GM23338 (cell line): ENCODE data around the gene HCN1. TPM values are rescaled to one million over a fixed set of nuclear protein-coding genes. Genes with fewer than 3 reads are reported as not detected.

ENCODE experiments used
- ATAC-seq: fragments of 200-7000 bp; cut with Tn5 transposase; 3 replicates; pipeline ENCODE4 v1.9.1; 2020
- DNase-seq: peaks from one replicate; pipeline ENCODE4 v3.0.0-alpha.2; 2015; ENCODE audit warnings: low spot score
- H2AFZ ChIP-seq: fragments of 200-600 bp; sonication (generic); 2 replicates; pipeline ENCODE4 v1.8.0; 2016; ENCODE audit warnings: antibody characterized with exemption, mild to moderate bottlenecking, moderate library complexity
- H3F3A ChIP-seq: fragments of 200-600 bp; sonication (generic); replicated peaks from 2 replicates; pipeline ENCODE4 v1.8.0; 2017; ENCODE audit warnings: antibody characterized with exemption, mixed run types, low read depth
- H3K27ac ChIP-seq: fragments of 200-600 bp; sonication (generic); 2 replicates; pipeline ENCODE4 v1.6.1; 2016; ENCODE audit warnings: low read depth
- H3K27me3 ChIP-seq: fragments of 200-600 bp; sonication (generic); 2 replicates; pipeline ENCODE4 v1.8.0; 2016; ENCODE audit warnings: mild to moderate bottlenecking, mixed run types, moderate library complexity; ENCODE audit not compliant: insufficient read depth
- H3K36me3 ChIP-seq: fragments of 200-600 bp; sonication (generic); 2 replicates; pipeline ENCODE4 v1.8.0; 2016; ENCODE audit warnings: mild to moderate bottlenecking; ENCODE audit not compliant: insufficient read depth
- H3K4me1 ChIP-seq: fragments of 200-600 bp; sonication (generic); 2 replicates; pipeline ENCODE4 v1.8.0; 2016; ENCODE audit warnings: mild to moderate bottlenecking, moderate library complexity; ENCODE audit not compliant: insufficient read depth
- H3K4me2 ChIP-seq: fragments of 200-600 bp; sonication (generic); 2 replicates; pipeline ENCODE4 v1.7.1; 2017; ENCODE audit warnings: mixed run types
- H3K4me3 ChIP-seq: fragments of 200-600 bp; sonication (generic); 2 replicates; pipeline ENCODE4 v1.6.1; 2016; ENCODE audit warnings: mixed run types
- H3K79me2 ChIP-seq: fragments of 200-600 bp; sonication (generic); replicated peaks from 2 replicates; pipeline ENCODE4 v1.8.0; 2017; ENCODE audit warnings: mild to moderate bottlenecking; ENCODE audit not compliant: insufficient read depth
- H3K9me2 ChIP-seq: fragments of 200-600 bp; sonication (generic); 2 replicates; pipeline ENCODE4 v1.8.0; 2017; ENCODE audit not compliant: insufficient read depth
- H4K20me1 ChIP-seq: fragments of 200-600 bp; sonication (generic); replicated peaks from 2 replicates; pipeline ENCODE4 v1.8.0; 2017; ENCODE audit warnings: mild to moderate bottlenecking; ENCODE audit not compliant: insufficient read depth
- H3K27ac Mint-ChIP-seq: 2 replicates; pipeline ENCODE4 v1.8.0; 2020; ENCODE audit warnings: inconsistent platforms, mild to moderate bottlenecking, moderate library complexity, mixed read lengths
- H3K27me3 Mint-ChIP-seq: 3 replicates; pipeline ENCODE4 v1.8.0; 2022; ENCODE audit warnings: low read depth, mild to moderate bottlenecking, moderate library complexity, mixed read lengths, inconsistent platforms; ENCODE audit not compliant: insufficient read depth, poor library complexity
- H3K36me3 Mint-ChIP-seq: 3 replicates; pipeline ENCODE4 v1.8.0; 2021; ENCODE audit warnings: low read depth, mild to moderate bottlenecking, inconsistent platforms, moderate library complexity, mixed read lengths
- H3K4me1 Mint-ChIP-seq: 3 replicates; pipeline ENCODE4 v1.8.0; 2020; ENCODE audit warnings: mild to moderate bottlenecking, inconsistent platforms, mixed read lengths
- H3K4me3 Mint-ChIP-seq: 3 replicates; pipeline ENCODE4 v1.8.0; 2021; ENCODE audit warnings: moderate library complexity, mild to moderate bottlenecking, inconsistent platforms, mixed read lengths
- H3K9me3 Mint-ChIP-seq: 3 replicates; pipeline ENCODE4 v1.8.0; 2020; ENCODE audit warnings: moderate library complexity, mild to moderate bottlenecking, inconsistent platforms, mixed read lengths
- CREB1 ChIP-seq: fragments of 250-450 bp; sonication (Bioruptor Pico); IDR thresholded peaks from 2 replicates; pipeline ENCODE4 v1.5.0; 2020; ENCODE audit warnings: low read depth, mild to moderate bottlenecking, moderate library complexity
- ETS1 ChIP-seq: IDR thresholded peaks from 2 replicates; pipeline ENCODE4 v1.6.1; 2016; ENCODE audit warnings: antibody characterized with exemption
- EZH2 ChIP-seq: fragments of 200-600 bp; sonication (generic); IDR thresholded peaks from one replicate; pipeline ENCODE4 v1.8.0; 2017; ENCODE audit warnings: antibody characterized with exemption, mild to moderate bottlenecking, low read depth; ENCODE audit not compliant: unreplicated experiment
- EZH2phosphoT487 ChIP-seq: fragments of 200-600 bp; sonication (generic); IDR thresholded peaks from one replicate; pipeline ENCODE4 v1.8.1; 2018; ENCODE audit warnings: antibody characterized with exemption; ENCODE audit not compliant: unreplicated experiment
- JUNB ChIP-seq: IDR thresholded peaks from one replicate; pipeline ENCODE4 v1.6.1; 2016; ENCODE audit warnings: antibody characterized with exemption; ENCODE audit not compliant: unreplicated experiment
- NANOG ChIP-seq: IDR thresholded peaks from 2 replicates; pipeline ENCODE4 v1.6.1; 2016; ENCODE audit warnings: antibody characterized with exemption, borderline replicate concordance
- REST ChIP-seq: IDR thresholded peaks from one replicate; pipeline ENCODE4 v1.6.1; 2018; ENCODE audit warnings: antibody characterized with exemption; ENCODE audit not compliant: unreplicated experiment
- ZNF114 ChIP-seq: fragments of 250-450 bp; sonication (Bioruptor Pico); IDR thresholded peaks from 2 replicates; pipeline ENCODE4 v1.5.0; 2020; ENCODE audit warnings: mild to moderate bottlenecking, moderate library complexity
- ZNF331 ChIP-seq: fragments of 250-450 bp; sonication (Bioruptor Pico); IDR thresholded peaks from 2 replicates; pipeline ENCODE4 v1.5.0; 2020; ENCODE audit warnings: low read depth, mild to moderate bottlenecking, moderate library complexity
- polyA plus RNA-seq: library from polyadenylated mRNA; unstranded; fragments of >200 nt; fragmentation: Nextera tagmentation; extraction: Ambion mirVana; gene quantifications from 2 replicates; pipeline ENCODE4 v1.2.1, GENCODE V29; 2016
- total RNA-seq: library from RNA; depleted of rRNA; stranded (reverse); fragments of >200 nt; shearing (Covaris generic); gene quantifications from 2 replicates; pipeline ENCODE4 v1.2.3, GENCODE V29; 2014
- TF ChIP-seq, protein P1 (sequence below), 2 experiments: fragments of 200-600 bp in 1 of 2; sonication (generic) in 1 of 2; conservative IDR thresholded peaks; 2 replicates each; pipeline versions ENCODE4 v1.5.1 to v1.6.1; 2016 to 2017; ENCODE audit warnings: antibody characterized with exemption in 2 of 2, low read depth in 2 of 2, mild to moderate bottlenecking in 2 of 2, moderate library complexity in 1 of 2
- TF ChIP-seq, protein P2 (sequence below): fragments of 250-450 bp; sonication (Bioruptor Pico); IDR thresholded peaks from 2 replicates; pipeline ENCODE4 v1.5.0; 2020; ENCODE audit warnings: mild to moderate bottlenecking, moderate library complexity

Gene HCN1
- total and polyA plus RNA-seq, 2 experiments from 2014 or later, result 2.8 to 6.9 TPM

DNA sequence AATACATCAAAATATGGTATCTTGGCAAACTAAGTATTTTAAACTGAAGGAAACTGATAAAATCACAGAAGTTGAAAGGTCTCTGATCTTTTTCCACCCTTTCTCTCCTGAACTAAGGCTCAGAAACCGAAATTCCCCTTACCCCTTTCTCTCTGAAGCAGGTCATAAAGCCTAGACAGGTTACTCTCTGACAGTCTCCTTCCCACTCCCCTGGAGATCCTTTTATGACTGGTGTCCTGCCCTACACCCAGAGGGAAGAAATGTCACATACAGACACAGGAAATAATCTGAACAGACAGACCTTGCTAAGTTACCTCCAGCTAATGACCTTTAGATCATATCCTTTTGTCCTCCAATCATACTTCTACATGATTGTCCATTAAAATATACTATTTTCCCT lies 127.4 kb downstream of the HCN1 start:
- DNase-seq, result peak; percentile 8
- ATAC-seq, result peak; percentile 54
- Histone ChIP-seq H3K27me3 (no peaks in the 10 kb centered on the region), H3K4me3 (no peak overlapping the region), H3K4me1 (peaks cover 33% of the 10 kb centered on the region), H2AFZ (no peak overlapping the region), H4K20me1 (no peaks in the 10 kb centered on the region), H3K9me2 (no peaks in the 10 kb centered on the region), H3K79me2 (no peaks in the 10 kb centered on the region), H3K27ac (no peak overlapping the region), H3K4me2 (no peak overlapping the region), H3K36me3 (no peaks in the 10 kb centered on the region), H3F3A (no peaks in the 10 kb centered on the region)
- no peak overlapping the region for H3K4me3 Mint-ChIP-seq
- H3K9me3 Mint-ChIP-seq, result no peaks in the 10 kb centered on the region
- TF ChIP-seq EZH2phosphoT487, result no peak
- TF ChIP-seq EZH2, result no peak
- no peak for TF ChIP-seq JUNB
- no peak for TF ChIP-seq REST
- no peak for TF ChIP-seq CREB1 (CRISPR knock-in tag)
- TF ChIP-seq, protein P1, sequence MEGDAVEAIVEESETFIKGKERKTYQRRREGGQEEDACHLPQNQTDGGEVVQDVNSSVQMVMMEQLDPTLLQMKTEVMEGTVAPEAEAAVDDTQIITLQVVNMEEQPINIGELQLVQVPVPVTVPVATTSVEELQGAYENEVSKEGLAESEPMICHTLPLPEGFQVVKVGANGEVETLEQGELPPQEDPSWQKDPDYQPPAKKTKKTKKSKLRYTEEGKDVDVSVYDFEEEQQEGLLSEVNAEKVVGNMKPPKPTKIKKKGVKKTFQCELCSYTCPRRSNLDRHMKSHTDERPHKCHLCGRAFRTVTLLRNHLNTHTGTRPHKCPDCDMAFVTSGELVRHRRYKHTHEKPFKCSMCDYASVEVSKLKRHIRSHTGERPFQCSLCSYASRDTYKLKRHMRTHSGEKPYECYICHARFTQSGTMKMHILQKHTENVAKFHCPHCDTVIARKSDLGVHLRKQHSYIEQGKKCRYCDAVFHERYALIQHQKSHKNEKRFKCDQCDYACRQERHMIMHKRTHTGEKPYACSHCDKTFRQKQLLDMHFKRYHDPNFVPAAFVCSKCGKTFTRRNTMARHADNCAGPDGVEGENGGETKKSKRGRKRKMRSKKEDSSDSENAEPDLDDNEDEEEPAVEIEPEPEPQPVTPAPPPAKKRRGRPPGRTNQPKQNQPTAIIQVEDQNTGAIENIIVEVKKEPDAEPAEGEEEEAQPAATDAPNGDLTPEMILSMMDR (conservative IDR thresholded peaks at IDR 0.05; ENCODE audit: low read depth in 2 of 2), result no peak
- TF ChIP-seq, protein P2, sequence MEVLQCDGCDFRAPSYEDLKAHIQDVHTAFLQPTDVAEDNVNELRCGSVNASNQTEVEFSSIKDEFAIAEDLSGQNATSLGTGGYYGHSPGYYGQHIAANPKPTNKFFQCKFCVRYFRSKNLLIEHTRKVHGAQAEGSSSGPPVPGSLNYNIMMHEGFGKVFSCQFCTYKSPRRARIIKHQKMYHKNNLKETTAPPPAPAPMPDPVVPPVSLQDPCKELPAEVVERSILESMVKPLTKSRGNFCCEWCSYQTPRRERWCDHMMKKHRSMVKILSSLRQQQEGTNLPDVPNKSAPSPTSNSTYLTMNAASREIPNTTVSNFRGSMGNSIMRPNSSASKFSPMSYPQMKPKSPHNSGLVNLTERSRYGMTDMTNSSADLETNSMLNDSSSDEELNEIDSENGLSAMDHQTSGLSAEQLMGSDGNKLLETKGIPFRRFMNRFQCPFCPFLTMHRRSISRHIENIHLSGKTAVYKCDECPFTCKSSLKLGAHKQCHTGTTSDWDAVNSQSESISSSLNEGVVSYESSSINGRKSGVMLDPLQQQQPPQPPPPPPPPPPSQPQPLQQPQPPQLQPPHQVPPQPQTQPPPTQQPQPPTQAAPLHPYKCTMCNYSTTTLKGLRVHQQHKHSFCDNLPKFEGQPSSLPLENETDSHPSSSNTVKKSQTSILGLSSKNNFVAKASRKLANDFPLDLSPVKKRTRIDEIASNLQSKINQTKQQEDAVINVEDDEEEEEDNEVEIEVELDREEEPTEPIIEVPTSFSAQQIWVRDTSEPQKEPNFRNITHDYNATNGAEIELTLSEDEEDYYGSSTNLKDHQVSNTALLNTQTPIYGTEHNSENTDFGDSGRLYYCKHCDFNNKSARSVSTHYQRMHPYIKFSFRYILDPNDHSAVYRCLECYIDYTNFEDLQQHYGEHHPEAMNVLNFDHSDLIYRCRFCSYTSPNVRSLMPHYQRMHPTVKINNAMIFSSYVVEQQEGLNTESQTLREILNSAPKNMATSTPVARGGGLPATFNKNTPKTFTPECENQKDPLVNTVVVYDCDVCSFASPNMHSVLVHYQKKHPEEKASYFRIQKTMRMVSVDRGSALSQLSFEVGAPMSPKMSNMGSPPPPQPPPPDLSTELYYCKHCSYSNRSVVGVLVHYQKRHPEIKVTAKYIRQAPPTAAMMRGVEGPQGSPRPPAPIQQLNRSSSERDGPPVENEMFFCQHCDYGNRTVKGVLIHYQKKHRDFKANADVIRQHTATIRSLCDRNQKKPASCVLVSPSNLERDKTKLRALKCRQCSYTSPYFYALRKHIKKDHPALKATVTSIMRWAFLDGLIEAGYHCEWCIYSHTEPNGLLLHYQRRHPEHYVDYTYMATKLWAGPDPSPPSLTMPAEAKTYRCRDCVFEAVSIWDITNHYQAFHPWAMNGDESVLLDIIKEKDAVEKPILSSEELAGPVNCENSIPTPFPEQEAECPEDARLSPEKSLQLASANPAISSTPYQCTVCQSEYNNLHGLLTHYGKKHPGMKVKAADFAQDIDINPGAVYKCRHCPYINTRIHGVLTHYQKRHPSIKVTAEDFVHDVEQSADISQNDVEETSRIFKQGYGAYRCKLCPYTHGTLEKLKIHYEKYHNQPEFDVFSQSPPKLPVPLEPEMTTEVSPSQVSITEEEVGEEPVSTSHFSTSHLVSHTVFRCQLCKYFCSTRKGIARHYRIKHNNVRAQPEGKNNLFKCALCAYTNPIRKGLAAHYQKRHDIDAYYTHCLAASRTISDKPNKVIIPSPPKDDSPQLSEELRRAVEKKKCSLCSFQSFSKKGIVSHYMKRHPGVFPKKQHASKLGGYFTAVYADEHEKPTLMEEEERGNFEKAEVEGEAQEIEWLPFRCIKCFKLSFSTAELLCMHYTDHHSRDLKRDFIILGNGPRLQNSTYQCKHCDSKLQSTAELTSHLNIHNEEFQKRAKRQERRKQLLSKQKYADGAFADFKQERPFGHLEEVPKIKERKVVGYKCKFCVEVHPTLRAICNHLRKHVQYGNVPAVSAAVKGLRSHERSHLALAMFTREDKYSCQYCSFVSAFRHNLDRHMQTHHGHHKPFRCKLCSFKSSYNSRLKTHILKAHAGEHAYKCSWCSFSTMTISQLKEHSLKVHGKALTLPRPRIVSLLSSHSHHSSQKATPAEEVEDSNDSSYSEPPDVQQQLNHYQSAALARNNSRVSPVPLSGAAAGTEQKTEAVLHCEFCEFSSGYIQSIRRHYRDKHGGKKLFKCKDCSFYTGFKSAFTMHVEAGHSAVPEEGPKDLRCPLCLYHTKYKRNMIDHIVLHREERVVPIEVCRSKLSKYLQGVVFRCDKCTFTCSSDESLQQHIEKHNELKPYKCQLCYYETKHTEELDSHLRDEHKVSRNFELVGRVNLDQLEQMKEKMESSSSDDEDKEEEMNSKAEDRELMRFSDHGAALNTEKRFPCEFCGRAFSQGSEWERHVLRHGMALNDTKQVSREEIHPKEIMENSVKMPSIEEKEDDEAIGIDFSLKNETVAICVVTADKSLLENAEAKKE, result no peak
- TF ChIP-seq ZNF331 (CRISPR knock-in tag), result no peak
- no peak for TF ChIP-seq ZNF114 (CRISPR knock-in tag)
- TF ChIP-seq ETS1, result no peak
- no peak for TF ChIP-seq NANOG
- H3K36me3 Mint-ChIP-seq, result 0 out of 3 replicates have a peak, but pooled peaks cover 2% of the 10 kb centered on the region
- peak overlapping the region; percentile 92 for H3K27ac Mint-ChIP-seq
- peaks cover 2% of the 10 kb centered on the region for H3K27me3 Mint-ChIP-seq
- peaks cover 35% of the 10 kb centered on the region for H3K4me1 Mint-ChIP-seq
